ENCODE results near the gene IL4R.

IL4R gene

DNA sequence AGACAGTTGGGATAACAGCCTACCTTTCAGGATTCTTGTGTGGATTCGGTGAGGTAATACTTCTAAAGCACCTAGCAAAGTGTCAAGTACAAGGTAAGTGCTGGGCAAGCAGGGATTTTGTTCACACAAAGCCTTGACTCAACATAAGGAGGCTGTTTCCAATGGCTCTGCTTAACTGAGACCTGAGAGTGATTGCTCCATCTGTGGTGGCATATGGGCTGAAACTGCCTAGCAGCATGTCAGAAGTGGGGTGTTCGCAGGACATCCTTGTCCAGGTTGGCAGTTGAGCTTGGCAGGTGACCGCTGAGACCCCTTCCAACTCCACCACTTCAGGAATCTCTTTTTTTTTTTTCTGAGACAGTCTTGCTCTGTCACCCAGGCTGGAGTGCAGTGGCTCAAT lies 19.8 kb downstream of the IL4R start:
- Histone ChIP-seq H3K9me3 (ENCODE audit: control insufficient read depth, insufficient read depth, low read length) (no peaks in the 10 kb centered on the region), H3K27ac (ENCODE audit: low read depth, low read length) (no peak overlapping the region), H3F3A (ENCODE audit: control insufficient read depth, insufficient read depth) (0 out of 2 replicates have a peak, but pooled peaks cover 4% of the 10 kb centered on the region), H3K4me1 (ENCODE audit: control insufficient read depth, low read length) (peaks cover 7% of the 10 kb centered on the region), H3K9me2 (replicated peaks; ENCODE audit: control insufficient read depth, low read length) (no peaks in the 10 kb centered on the region), H3K79me2 (ENCODE audit: control insufficient read depth, low read length) (peaks cover 96% of the 10 kb centered on the region), H4K20me1 (ENCODE audit: control insufficient read depth, insufficient read depth, low read depth, low read length) (0 out of 2 replicates have a peak, but pooled peaks cover 3% of the 10 kb centered on the region), H3K36me3 (ENCODE audit: control insufficient read depth, low read length) (peaks cover 83% of the 10 kb centered on the region), H3K27me3 (ENCODE audit: control insufficient read depth, low read length) (no peaks in the 10 kb centered on the region), H3K4me2 (ENCODE audit: low read length) (no peak overlapping the region), H3K4me3 (ENCODE audit: low read length) (no peak overlapping the region)
- no peak for TF ChIP-seq EZH2phosphoT487 (IDR thresholded peaks at IDR 0.05; ENCODE audit: borderline replicate concordance, low read length)
- TF ChIP-seq, protein P1, sequence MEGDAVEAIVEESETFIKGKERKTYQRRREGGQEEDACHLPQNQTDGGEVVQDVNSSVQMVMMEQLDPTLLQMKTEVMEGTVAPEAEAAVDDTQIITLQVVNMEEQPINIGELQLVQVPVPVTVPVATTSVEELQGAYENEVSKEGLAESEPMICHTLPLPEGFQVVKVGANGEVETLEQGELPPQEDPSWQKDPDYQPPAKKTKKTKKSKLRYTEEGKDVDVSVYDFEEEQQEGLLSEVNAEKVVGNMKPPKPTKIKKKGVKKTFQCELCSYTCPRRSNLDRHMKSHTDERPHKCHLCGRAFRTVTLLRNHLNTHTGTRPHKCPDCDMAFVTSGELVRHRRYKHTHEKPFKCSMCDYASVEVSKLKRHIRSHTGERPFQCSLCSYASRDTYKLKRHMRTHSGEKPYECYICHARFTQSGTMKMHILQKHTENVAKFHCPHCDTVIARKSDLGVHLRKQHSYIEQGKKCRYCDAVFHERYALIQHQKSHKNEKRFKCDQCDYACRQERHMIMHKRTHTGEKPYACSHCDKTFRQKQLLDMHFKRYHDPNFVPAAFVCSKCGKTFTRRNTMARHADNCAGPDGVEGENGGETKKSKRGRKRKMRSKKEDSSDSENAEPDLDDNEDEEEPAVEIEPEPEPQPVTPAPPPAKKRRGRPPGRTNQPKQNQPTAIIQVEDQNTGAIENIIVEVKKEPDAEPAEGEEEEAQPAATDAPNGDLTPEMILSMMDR (IDR thresholded peaks at IDR 0.05; ENCODE audit: low read depth, low read length, poor library complexity, severe bottlenecking), result no peak

DNA sequence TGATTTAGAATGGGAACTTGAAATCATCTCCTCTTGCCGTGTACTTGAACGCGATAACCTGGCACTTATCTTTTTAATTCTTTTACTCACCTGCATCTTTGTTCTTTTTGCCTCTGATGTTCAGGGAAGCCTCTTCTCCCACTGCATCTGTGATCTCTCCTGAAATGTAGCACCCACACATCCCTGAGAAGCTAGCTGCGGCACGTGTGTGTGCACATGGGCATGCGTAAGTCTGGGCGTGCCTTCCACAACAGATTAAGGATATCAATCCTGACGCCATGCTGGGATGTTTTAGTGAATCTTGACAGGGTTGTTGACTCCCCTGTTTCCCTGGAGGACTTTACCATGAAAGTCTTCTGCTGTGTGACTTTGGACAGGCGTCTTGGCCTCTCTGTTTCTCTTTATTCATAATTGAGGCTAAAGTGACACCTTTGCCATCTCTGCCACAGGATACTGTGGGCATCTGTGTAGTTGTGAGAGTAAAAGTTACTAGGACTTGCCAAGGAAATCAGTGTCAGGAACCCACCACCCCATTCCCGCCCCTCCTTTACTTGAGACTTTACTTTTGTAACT lies 20.5 kb downstream of the IL4R start:
- Histone ChIP-seq H3K4me2 (ENCODE audit: low read length) (no peak overlapping the region), H3K9me2 (replicated peaks; ENCODE audit: control insufficient read depth, low read length) (no peaks in the 10 kb centered on the region), H3K27me3 (ENCODE audit: control insufficient read depth, low read length) (no peaks in the 10 kb centered on the region), H3K4me1 (ENCODE audit: control insufficient read depth, low read length) (peaks cover 7% of the 10 kb centered on the region), H3F3A (ENCODE audit: control insufficient read depth, insufficient read depth) (0 out of 2 replicates have a peak, but pooled peaks cover 4% of the 10 kb centered on the region), H3K27ac (ENCODE audit: low read depth, low read length) (no peak overlapping the region), H3K4me3 (ENCODE audit: low read length) (no peak overlapping the region), H3K79me2 (ENCODE audit: control insufficient read depth, low read length) (peaks cover 95% of the 10 kb centered on the region), H3K36me3 (ENCODE audit: control insufficient read depth, low read length) (peaks cover 82% of the 10 kb centered on the region), H3K9me3 (ENCODE audit: control insufficient read depth, insufficient read depth, low read length) (no peaks in the 10 kb centered on the region), H4K20me1 (ENCODE audit: control insufficient read depth, insufficient read depth, low read depth, low read length) (peaks cover 6% of the 10 kb centered on the region; the same call in 1 of the 2 replicates)
- no peak for TF ChIP-seq EZH2phosphoT487 (IDR thresholded peaks at IDR 0.05; ENCODE audit: borderline replicate concordance, low read length)
- TF ChIP-seq, protein P1 (IDR thresholded peaks at IDR 0.05; ENCODE audit: low read depth, low read length, poor library complexity, severe bottlenecking), result no peak

DNA sequence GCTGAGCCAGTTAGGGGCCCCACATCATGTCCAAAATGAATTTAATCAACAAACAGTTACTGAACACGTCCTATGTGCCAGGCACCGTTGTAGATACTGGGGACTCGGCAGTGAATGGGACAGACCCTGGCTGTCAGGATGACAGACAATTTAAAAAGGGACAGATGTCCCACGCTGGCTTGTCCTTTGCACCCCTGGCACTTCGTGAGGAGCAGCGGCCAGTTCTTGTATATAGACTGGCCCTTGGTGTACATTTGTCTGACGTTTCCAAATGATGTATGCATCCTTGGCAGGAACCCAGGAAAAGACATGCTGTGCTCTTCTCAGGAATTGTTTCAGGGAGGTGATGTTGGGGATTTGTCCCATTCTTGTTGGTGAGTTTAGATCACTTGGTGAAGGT lies 21.1 kb downstream of the IL4R start:
- H3K4me2 ChIP-seq (ENCODE audit: low read length), result no peak overlapping the region
- no peak overlapping the region for H3K27ac ChIP-seq (ENCODE audit: low read depth, low read length)
- H3K27me3 ChIP-seq (ENCODE audit: control insufficient read depth, low read length), result no peaks in the 10 kb centered on the region
- no peak overlapping the region for H3K4me3 ChIP-seq (ENCODE audit: low read length)
- peaks cover 93% of the 10 kb centered on the region for H3K79me2 ChIP-seq (ENCODE audit: control insufficient read depth, low read length)
- peaks cover 82% of the 10 kb centered on the region for H3K36me3 ChIP-seq (ENCODE audit: control insufficient read depth, low read length)
- H4K20me1 ChIP-seq (ENCODE audit: control insufficient read depth, insufficient read depth, low read depth, low read length), result peaks cover 8% of the 10 kb centered on the region; the same call in 1 of the 2 replicates
- H3F3A ChIP-seq (ENCODE audit: control insufficient read depth, insufficient read depth), result 0 out of 2 replicates have a peak, but pooled peaks cover 4% of the 10 kb centered on the region
- H3K9me2 ChIP-seq (replicated peaks; ENCODE audit: control insufficient read depth, low read length), result no peaks in the 10 kb centered on the region
- H3K4me1 ChIP-seq (ENCODE audit: control insufficient read depth, low read length), result peaks cover 7% of the 10 kb centered on the region
- H3K9me3 ChIP-seq (ENCODE audit: control insufficient read depth, insufficient read depth, low read length), result no peaks in the 10 kb centered on the region
- TF ChIP-seq, protein P1 (IDR thresholded peaks at IDR 0.05; ENCODE audit: low read depth, low read length, poor library complexity, severe bottlenecking), result no peak

Data from DOHH2 (cell line).